ENCODE measurements around the gene GORAB. TPM values are rescaled to one million over a fixed set of nuclear protein-coding genes. Genes with fewer than 3 reads are reported as not detected.
A peak's percentile ranks its signal among the peaks of the same experiment; 100 is the strongest.

Gene GORAB
- total RNA-seq, 1 donor from 2014 or later: 19.4 TPM

DNA sequence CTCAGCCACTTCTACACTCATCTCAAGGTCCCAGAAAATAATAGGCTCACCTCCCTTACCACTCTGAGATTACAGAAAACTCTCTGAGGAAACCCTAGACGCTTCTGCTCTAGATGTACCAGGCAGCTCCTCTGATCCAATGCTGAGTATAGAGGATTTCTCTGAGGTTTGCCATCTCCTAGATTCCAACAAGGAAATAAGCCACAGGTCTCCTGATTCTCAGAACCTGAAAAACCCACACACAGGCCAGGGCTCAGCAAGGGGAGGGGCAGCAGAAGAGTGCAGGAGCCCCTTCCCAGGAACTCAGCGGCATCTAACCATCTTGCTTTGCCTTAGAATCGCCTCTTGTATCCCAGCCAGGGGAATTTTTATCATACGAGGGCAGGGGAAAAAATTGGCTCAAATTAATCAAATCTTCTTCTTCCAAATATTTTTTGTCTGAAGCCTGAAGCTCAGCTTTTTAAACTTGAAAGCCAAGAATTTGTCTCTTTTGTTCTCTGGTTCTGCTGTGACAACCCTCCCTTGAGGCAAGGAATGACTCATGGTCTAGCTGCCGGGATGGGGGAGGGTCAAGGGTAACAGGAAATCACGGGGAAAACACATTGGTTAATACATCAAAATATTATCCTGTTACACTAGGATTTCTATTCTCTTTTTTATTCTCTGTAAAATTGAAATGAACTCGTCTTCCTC lies 30.8 kb downstream of the GORAB start:
- TF ChIP-seq CTCF (conservative IDR thresholded peaks at IDR 0.05): no peak
- H3K9me3 Mint-ChIP-seq: no peaks in the 10 kb centered on the region
- peak overlapping the region; percentile 86 for H3K27ac Mint-ChIP-seq
- no peaks in the 10 kb centered on the region for H3K27me3 Mint-ChIP-seq
- H3K36me3 Mint-ChIP-seq: peaks cover 6% of the 10 kb centered on the region
- no peak for DNase-seq (ENCODE audit: extremely low spot score, unreplicated experiment)
- H3K4me1 Mint-ChIP-seq (ENCODE audit: unreplicated experiment): peaks cover 38% of the 10 kb centered on the region
- peak overlapping the region; percentile 78 for H3K4me3 Mint-ChIP-seq

GRCh38 chr1:170567214-170567613 lies 35.2 kb downstream of the GORAB start:
- Mint-ChIP-seq H3K36me3 (peaks cover 2% of the 10 kb centered on the region), H3K27ac (no peak overlapping the region), H3K9me3 (peaks cover 12% of the 10 kb centered on the region), H3K4me3 (no peak overlapping the region), H3K27me3 (peaks cover 9% of the 10 kb centered on the region), H3K4me1 (ENCODE audit: unreplicated experiment) (peaks cover 45% of the 10 kb centered on the region)
- no peak for DNase-seq (ENCODE audit: extremely low spot score, unreplicated experiment)
- TF ChIP-seq CTCF (conservative IDR thresholded peaks at IDR 0.05): no peak

- Mint-ChIP-seq H3K9me3 (peaks cover 16% of the 10 kb centered on the region), H3K4me1 (ENCODE audit: unreplicated experiment) (peaks cover 35% of the 10 kb centered on the region), H3K27me3 (peaks cover 13% of the 10 kb centered on the region), H3K27ac (no peak overlapping the region), H3K36me3 (peaks cover 5% of the 10 kb centered on the region), H3K4me3 (no peak overlapping the region)
- TF ChIP-seq CTCF (conservative IDR thresholded peaks at IDR 0.05): no peak
- no peak for DNase-seq (ENCODE audit: extremely low spot score, unreplicated experiment)
Measured at GRCh38 chr1:170568197-170568596, 36.2 kb downstream of the GORAB start.

- H3K36me3 Mint-ChIP-seq: peaks cover 5% of the 10 kb centered on the region
- H3K4me3 Mint-ChIP-seq: no peak overlapping the region
- H3K27me3 Mint-ChIP-seq: peaks cover 6% of the 10 kb centered on the region
- no peak overlapping the region for H3K27ac Mint-ChIP-seq
- no peak for DNase-seq (ENCODE audit: extremely low spot score, unreplicated experiment)
- H3K9me3 Mint-ChIP-seq: peaks cover 11% of the 10 kb centered on the region
- H3K4me1 Mint-ChIP-seq (ENCODE audit: unreplicated experiment): no peaks in the 10 kb centered on the region
- no peak for TF ChIP-seq CTCF (conservative IDR thresholded peaks at IDR 0.05)
Measured at GRCh38 chr1:170576980-170577379, 45.0 kb downstream of the GORAB start.

GRCh38 chr1:170578359-170578758 lies 46.4 kb downstream of the GORAB start:
- H3K27me3 Mint-ChIP-seq: no peaks in the 10 kb centered on the region
- H3K27ac Mint-ChIP-seq: no peak overlapping the region
- H3K36me3 Mint-ChIP-seq: no peaks in the 10 kb centered on the region
- H3K9me3 Mint-ChIP-seq: peaks cover 5% of the 10 kb centered on the region
- H3K4me3 Mint-ChIP-seq: no peak overlapping the region
- no peak for DNase-seq (ENCODE audit: extremely low spot score, unreplicated experiment)
- no peaks in the 10 kb centered on the region for H3K4me1 Mint-ChIP-seq (ENCODE audit: unreplicated experiment)
- TF ChIP-seq CTCF (conservative IDR thresholded peaks at IDR 0.05): no peak

All from type B pancreatic cell (in vitro differentiated cells).